HG03097 (cell line): ENCODE data around the gene COL21A1.
"Not testable (repeated sequence)": the region's sequence is repeated elsewhere in the genome, so short reads cannot be mapped to it uniquely, and the experiment has no call there.

ENCODE experiments used
- ATAC-seq: cut with Tn5 transposase; IDR thresholded peaks from one replicate; pipeline ENCODE4 v1.9.1; 2021; ENCODE audit not compliant: unreplicated experiment, low FRiP score

COL21A1 gene

DNA sequence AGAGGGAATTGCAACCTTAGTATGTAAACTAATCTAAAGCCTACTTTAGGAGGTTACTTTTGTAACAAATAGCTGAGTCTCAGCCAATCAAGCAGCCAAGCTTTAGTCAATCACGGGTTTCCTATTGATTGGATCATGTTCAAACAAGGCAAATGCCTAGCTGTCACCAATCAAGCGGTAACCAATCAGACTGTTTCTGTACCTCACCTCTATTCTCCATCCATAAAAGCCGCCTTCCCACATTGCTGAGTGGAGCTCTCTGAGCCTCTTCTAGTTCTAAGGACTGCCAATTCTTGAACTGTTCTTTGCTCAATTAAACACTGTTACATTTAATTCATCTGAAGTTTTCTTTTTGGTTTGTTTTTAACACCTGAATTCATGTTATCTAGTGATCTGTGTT lies 223.6 kb downstream of the COL21A1 start:
- no peak for ATAC-seq

GRCh38 chr6:56022678-56023077 lies 224.7 kb downstream of the COL21A1 start:
- ATAC-seq, result no peak

- ATAC-seq, result no peak
Observed at GRCh38 chr6:56021943-56022342, 225.4 kb downstream of the COL21A1 start.

- ATAC-seq, result no peak
Observed at GRCh38 chr6:56019973-56020372, 227.4 kb downstream of the COL21A1 start.

DNA sequence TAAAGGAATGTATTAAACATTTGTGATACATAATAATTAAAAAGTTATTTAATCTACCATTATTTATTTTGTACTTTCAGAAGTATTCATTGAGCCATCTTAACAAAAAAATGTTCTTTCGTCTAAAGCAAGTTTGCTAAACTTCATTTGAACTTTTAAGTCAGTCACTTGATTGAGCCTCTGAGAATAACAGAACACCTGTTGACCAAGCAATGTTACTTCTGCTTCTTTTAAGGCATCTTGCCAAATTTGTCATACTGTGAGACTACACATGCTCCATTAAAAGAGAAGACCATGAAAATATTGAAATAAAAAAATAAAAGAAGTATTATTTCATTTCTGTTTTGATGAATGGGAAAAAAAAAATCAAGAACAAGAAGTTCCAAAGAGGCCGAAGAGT lies 230.2 kb downstream of the COL21A1 start:
- ATAC-seq, result no peak

- not testable (repeated sequence) for ATAC-seq
Observed at GRCh38 chr6:56014039-56014438, 233.3 kb downstream of the COL21A1 start.

DNA sequence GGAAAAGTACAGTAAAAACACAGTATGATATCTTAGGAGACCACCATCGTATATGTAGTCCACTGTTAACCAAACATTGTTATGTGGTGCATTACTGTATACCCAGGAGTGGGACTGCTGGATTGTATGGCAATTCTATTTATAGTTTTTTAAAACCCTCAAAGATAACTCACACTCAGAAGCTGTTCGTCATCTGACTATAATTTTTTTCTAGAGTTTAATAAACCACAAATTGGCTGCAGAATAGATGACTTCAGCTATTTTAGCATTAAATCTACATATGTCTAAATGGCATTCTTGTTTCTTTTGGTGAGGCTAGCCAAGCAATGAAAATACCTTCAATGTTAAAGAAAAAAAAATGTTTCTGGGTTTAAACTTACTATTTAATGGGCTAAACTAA lies 237.7 kb downstream of the COL21A1 start:
- no peak for ATAC-seq
